H1 (cell line): ENCODE results near the gene SIDT1. TPM values are rescaled to one million over a fixed set of nuclear protein-coding genes. Genes with fewer than 3 reads are reported as not detected.

ENCODE experiments used
- CTCF ChIA-PET: fragments of 300-600 bp; sonication (Branson Sonifier 250); formaldehyde crosslinking; loops from one replicate; lab custom pipeline; 2021; ENCODE audit not compliant: partially characterized antibody; lab: Charles Lee
- POLR2A ChIA-PET: fragments of 300-600 bp; sonication (Branson Sonifier 250); formaldehyde crosslinking; loops from one replicate; lab custom pipeline; 2021; ENCODE audit warnings: inconsistent platforms; ENCODE audit not compliant: partially characterized antibody; lab: Charles Lee
- DNase-seq, 2 experiments: peaks; one replicate each; pipeline versions ENCODE4 v3.0.0 to v3.0.0-alpha.2; 2010 to 2022; ENCODE audit warnings: low spot score in 2 of 2, low read depth in 1 of 2, mixed read lengths in 1 of 2
- FAIRE-seq: peaks from 2 replicates; lab custom pipeline; 2011; peaks lifted over from hg19 to GRCh38; lab: Jason Lieb, UNC
- H2AFZ ChIP-seq: 2 replicates; pipeline ENCODE4 v1.8.1; 2012; ENCODE audit warnings: low read length, inconsistent platforms
- H2AK5ac ChIP-seq: 2 replicates; pipeline ENCODE4 v1.6.1; 2013; ENCODE audit warnings: low read depth, low read length
- H2BK120ac ChIP-seq: replicated peaks from 2 replicates; pipeline ENCODE3; 2013; ENCODE audit warnings: low read depth, low read length, inconsistent platforms
- H2BK12ac ChIP-seq: 2 replicates; pipeline ENCODE4 v1.6.1; 2013; ENCODE audit warnings: low read depth, low read length
- H2BK15ac ChIP-seq: 2 replicates; pipeline ENCODE4 v1.6.1; 2013; ENCODE audit warnings: low read length
- H2BK20ac ChIP-seq: 2 replicates; pipeline ENCODE4 v1.6.1; 2013; ENCODE audit warnings: low read length
- H2BK5ac ChIP-seq: 2 replicates; pipeline ENCODE4 v1.6.1; 2013; ENCODE audit warnings: low read depth, low read length
- H3K14ac ChIP-seq: 2 replicates; pipeline ENCODE4 v1.6.1; 2013; ENCODE audit warnings: inconsistent platforms; ENCODE audit not compliant: insufficient read length
- H3K18ac ChIP-seq: 2 replicates; pipeline ENCODE4 v1.6.1; 2013; ENCODE audit warnings: low read length; ENCODE audit errors: extremely low read depth
- H3K23ac ChIP-seq: 2 replicates; pipeline ENCODE4 v1.6.1; 2013; ENCODE audit warnings: inconsistent platforms; ENCODE audit not compliant: insufficient read length
- H3K23me2 ChIP-seq: 2 replicates; pipeline ENCODE4 v1.6.1; 2013; ENCODE audit warnings: low read depth, low read length
- H3K27ac ChIP-seq: 2 replicates; pipeline ENCODE4 v1.6.1; 2011; ENCODE audit warnings: low read depth, low read length, inconsistent platforms
- H3K27me3 ChIP-seq, 4 experiments: replicated peaks in 1 of 4; 1 replicate in 1 of 4; 2 replicates in 3 of 4; pipeline versions ENCODE4 v1.6.1 to v1.8.1; 2011 to 2013; ENCODE audit warnings: low read length in 3 of 4, mild to moderate bottlenecking in 3 of 4, inconsistent platforms in 2 of 4, mixed read lengths in 2 of 4, moderate library complexity in 1 of 4; ENCODE audit not compliant: control insufficient read depth in 3 of 4, insufficient read depth in 3 of 4; ENCODE audit errors: extremely low read depth in 1 of 4
- H3K36me3 ChIP-seq, 4 experiments: 2 replicates each; pipeline versions ENCODE4 v1.6.1 to v1.8.1; 2011 to 2013; ENCODE audit warnings: mild to moderate bottlenecking in 4 of 4, low read length in 3 of 4, moderate library complexity in 2 of 4, control low read depth in 1 of 4, inconsistent platforms in 1 of 4; ENCODE audit not compliant: insufficient read depth in 4 of 4, control insufficient read depth in 2 of 4
- H3K4ac ChIP-seq: replicated peaks from 2 replicates; pipeline ENCODE3; 2013; ENCODE audit warnings: low read length, low read depth, mixed read lengths, inconsistent platforms; ENCODE audit not compliant: insufficient read length
- H3K4me1 ChIP-seq, 4 experiments: replicated peaks in 1 of 4; 1 replicate in 1 of 4; 2 replicates in 3 of 4; pipeline versions ENCODE4 v1.6.1 to v1.8.1; 2011 to 2013; ENCODE audit warnings: low read length in 3 of 4, inconsistent platforms in 2 of 4, mixed read lengths in 1 of 4; ENCODE audit not compliant: insufficient read depth in 4 of 4, control insufficient read depth in 3 of 4
- H3K4me2 ChIP-seq, 2 experiments: 2 replicates each; pipeline versions ENCODE4 v1.6.1 to v1.8.1; 2011 to 2013; ENCODE audit warnings: low read depth in 2 of 2, low read length in 2 of 2, control low read depth in 1 of 2, inconsistent platforms in 1 of 2, mild to moderate bottlenecking in 1 of 2; ENCODE audit not compliant: insufficient read depth in 1 of 2
- H3K4me3 ChIP-seq, 4 experiments: fragments of 200-600, 300-600 bp in 1 of 4; sonication (generic), shearing (Covaris generic), sonication (Bioruptor Twin) in 1 of 4; 2 replicates each; pipeline versions ENCODE4 v1.5.1 to v1.8.1; 2011 to 2016; ENCODE audit warnings: low read length in 4 of 4, low read depth in 3 of 4, control low read depth in 2 of 4, inconsistent platforms in 2 of 4, mild to moderate bottlenecking in 2 of 4, mixed read lengths in 1 of 4, moderate library complexity in 1 of 4; ENCODE audit not compliant: insufficient read depth in 2 of 4; ENCODE audit errors: extremely low read depth in 1 of 4
- H3K56ac ChIP-seq: replicated peaks from 2 replicates; pipeline ENCODE3; 2013; ENCODE audit warnings: low read depth, mild to moderate bottlenecking, mixed read lengths, low read length, inconsistent platforms; ENCODE audit not compliant: insufficient read length
- H3K79me1 ChIP-seq: 2 replicates; pipeline ENCODE4 v1.6.1; 2013; ENCODE audit warnings: low read depth, low read length, control low read depth
- H3K79me2 ChIP-seq, 2 experiments: 2 replicates each; pipeline versions ENCODE4 v1.6.1 to v1.8.1; 2012 to 2013; ENCODE audit warnings: low read length in 2 of 2, mild to moderate bottlenecking in 2 of 2, inconsistent platforms in 1 of 2; ENCODE audit not compliant: insufficient read depth in 2 of 2, control insufficient read depth in 1 of 2
- H3K9ac ChIP-seq, 4 experiments: replicated peaks in 1 of 4; 1 replicate in 1 of 4; 2 replicates in 3 of 4; pipeline versions ENCODE4 v1.6.1 to v1.8.1; 2011 to 2013; ENCODE audit warnings: low read depth in 3 of 4, low read length in 3 of 4, control low read depth in 2 of 4, mild to moderate bottlenecking in 2 of 4, moderate library complexity in 2 of 4, inconsistent platforms in 1 of 4; ENCODE audit errors: extremely low read depth in 1 of 4
- H3K9me3 ChIP-seq, 2 experiments: 2 replicates each; pipeline versions ENCODE4 v1.6.1 to v1.8.1; 2012 to 2013; ENCODE audit warnings: mild to moderate bottlenecking in 2 of 2, moderate library complexity in 2 of 2, control low read depth in 1 of 2, inconsistent platforms in 1 of 2, low read depth in 1 of 2, low read length in 1 of 2, mixed read lengths in 1 of 2; ENCODE audit not compliant: insufficient read depth in 2 of 2
- H4K20me1 ChIP-seq, 2 experiments: replicated peaks in 1 of 2; 2 replicates each; pipeline versions ENCODE3 to v1.8.1; 2011 to 2013; ENCODE audit warnings: inconsistent platforms in 2 of 2, low read length in 2 of 2, mild to moderate bottlenecking in 1 of 2; ENCODE audit not compliant: insufficient read depth in 2 of 2, control insufficient read depth in 1 of 2
- H4K5ac ChIP-seq: 2 replicates; pipeline ENCODE4 v1.6.1; 2013; ENCODE audit warnings: low read length, low read depth, mixed read lengths, inconsistent platforms; ENCODE audit not compliant: insufficient read length
- H4K8ac ChIP-seq: 2 replicates; pipeline ENCODE4 v1.8.0; 2013; ENCODE audit warnings: mild to moderate bottlenecking, moderate library complexity, low read length, inconsistent platforms; ENCODE audit not compliant: insufficient read depth; ENCODE audit errors: extremely low read depth
- H4K91ac ChIP-seq: replicated peaks from 2 replicates; pipeline ENCODE3; 2013; ENCODE audit warnings: low read length, mixed read lengths, inconsistent platforms; ENCODE audit not compliant: insufficient read length
- KDM5A ChIP-seq: fragments of 200-600 bp; IDR thresholded peaks from 2 replicates; pipeline ENCODE4 v1.7.1; 2012; ENCODE audit warnings: mild to moderate bottlenecking, low read length, inconsistent platforms, mixed read lengths
- whole genome bisulfite sequencing, 2 experiments: shearing (Covaris generic) in 1 of 2; methylation state at CpG; one replicate each; pipeline versions ENCODE4 v1.1.6 to v1.1.7; 2013 to 2015; ENCODE audit warnings: low lambda C conversion rate in 2 of 2, mixed read lengths in 2 of 2, inconsistent platforms in 1 of 2, low coverage in 1 of 2, missing lambda C conversion rate in 1 of 2; ENCODE audit not compliant: insufficient replicate concordance in 2 of 2, insufficient coverage in 1 of 2, insufficient read length in 1 of 2; ENCODE audit errors: extremely low coverage in 1 of 2, missing lambda C conversion rate in 1 of 2; 5-methylcytosine and 5-hydroxymethylcytosine counted together
- polyA plus RNA-seq, 7 experiments: library from polyadenylated mRNA; depleted of rRNA in 3 of 7; stranded (reverse) in 5 of 7; unstranded in 2 of 7; fragments of >200 nt in 5 of 7; fragments of 200-250 nt in 2 of 7; gene quantifications; 1 replicate in 5 of 7; 2 replicates in 1 of 7; 4 replicates in 1 of 7; pipeline versions ENCODE4 v1.2.1 to v1.2.3, GENCODE V29; 2011 to 2013; ENCODE audit warnings: missing spikeins in 2 of 7, mixed read lengths in 2 of 7
- total RNA-seq: library from RNA; stranded (reverse); fragmentation: NEBNext Ultra II Directional; extraction: Animal tissue kit (Norgen Biotek cat#: 25700); gene quantifications from 2 replicates; pipeline ENCODE4 v1.2.1, GENCODE V29; 2021
- TF ChIP-seq, protein P1 (sequence below): IDR thresholded peaks from 2 replicates; pipeline ENCODE4 v1.6.1; 2011; ENCODE audit warnings: low read depth, mild to moderate bottlenecking, low read length; ENCODE audit not compliant: insufficient read depth
- TF ChIP-seq, protein P2 (sequence below): IDR thresholded peaks from 2 replicates; pipeline ENCODE4 v1.6.1; 2012; ENCODE audit warnings: inconsistent platforms

SIDT1 gene
- total and polyA plus RNA-seq, 2 of the 8 experiments (the other 6 are each of a cell fraction or from before 2014, with no cell fraction given), result 0.06 TPM; not detected in 1

- H2BK120ac ChIP-seq, result no peak overlapping the region
- H2AFZ ChIP-seq, result no peak overlapping the region
- H2BK20ac ChIP-seq, result no peak overlapping the region
- no peaks in the 10 kb centered on the region for H3K23me2 ChIP-seq
- no peak overlapping the region for H3K56ac ChIP-seq
- no peak overlapping the region for H4K5ac ChIP-seq
- H3K18ac ChIP-seq, result no peak overlapping the region
- H3K27ac ChIP-seq, result no peak overlapping the region
- H3K79me1 ChIP-seq, result no peaks in the 10 kb centered on the region
- H3K36me3 ChIP-seq, result peaks cover 4 to 17% (median 14%) of the 10 kb centered on the region in 4 experiments; a peak in 7 of 8 replicates
- no peak overlapping the region for H2AK5ac ChIP-seq
- H2BK12ac ChIP-seq, result no peak overlapping the region
- H3K9ac ChIP-seq, result no peak overlapping the region
- no peaks in the 10 kb centered on the region for H3K9me3 ChIP-seq
- FAIRE-seq (no peak), DNase-seq (no peak)
- no peak overlapping the region for H3K4me2 ChIP-seq
- no peak overlapping the region for H3K4me3 ChIP-seq
- H4K8ac ChIP-seq, result no peak overlapping the region
- no peaks in the 10 kb centered on the region for H4K20me1 ChIP-seq
- ChIA-PET POLR2A (no interaction called here), CTCF (no interaction called here)
- no peak overlapping the region for H3K23ac ChIP-seq
- H4K91ac ChIP-seq, result no peak overlapping the region
- H3K4ac ChIP-seq, result no peak overlapping the region
- H2BK5ac ChIP-seq, result no peak overlapping the region
- no peaks in the 10 kb centered on the region for H3K27me3 ChIP-seq
- 90% methylated on average over 2 of the region's 2 CpGs; no CpG with 5 or more reads in 1 of the 2 experiments for WGBS, 2 experiments
- H2BK15ac ChIP-seq, result no peak overlapping the region
- H3K14ac ChIP-seq, result no peak overlapping the region
- no peaks in the 10 kb centered on the region for H3K79me2 ChIP-seq
- no peaks in the 10 kb centered on the region; a peak in 1 of 7 replicates for H3K4me1 ChIP-seq
- TF ChIP-seq, protein P1, sequence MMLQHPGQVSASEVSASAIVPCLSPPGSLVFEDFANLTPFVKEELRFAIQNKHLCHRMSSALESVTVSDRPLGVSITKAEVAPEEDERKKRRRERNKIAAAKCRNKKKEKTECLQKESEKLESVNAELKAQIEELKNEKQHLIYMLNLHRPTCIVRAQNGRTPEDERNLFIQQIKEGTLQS, result no peak
- no peak for TF ChIP-seq KDM5A
- TF ChIP-seq, protein P2, sequence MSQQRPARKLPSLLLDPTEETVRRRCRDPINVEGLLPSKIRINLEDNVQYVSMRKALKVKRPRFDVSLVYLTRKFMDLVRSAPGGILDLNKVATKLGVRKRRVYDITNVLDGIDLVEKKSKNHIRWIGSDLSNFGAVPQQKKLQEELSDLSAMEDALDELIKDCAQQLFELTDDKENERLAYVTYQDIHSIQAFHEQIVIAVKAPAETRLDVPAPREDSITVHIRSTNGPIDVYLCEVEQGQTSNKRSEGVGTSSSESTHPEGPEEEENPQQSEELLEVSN, result no peak
These were observed 128.1 kb downstream of the SIDT1 start for GRCh38 chr3:113660458-113660857.
